GM21526 (cell line): ENCODE measurements around the gene MGAT4B.
"Not testable (repeated sequence)": the region's sequence is repeated elsewhere in the genome, so short reads cannot be mapped to it uniquely, and the experiment has no call there.

Experiments
- ATAC-seq: cut with Tn5 transposase; IDR thresholded peaks from one replicate; pipeline ENCODE4 v1.9.1; 2021; ENCODE audit warnings: moderate library complexity; ENCODE audit not compliant: unreplicated experiment, low FRiP score

Gene MGAT4B

DNA sequence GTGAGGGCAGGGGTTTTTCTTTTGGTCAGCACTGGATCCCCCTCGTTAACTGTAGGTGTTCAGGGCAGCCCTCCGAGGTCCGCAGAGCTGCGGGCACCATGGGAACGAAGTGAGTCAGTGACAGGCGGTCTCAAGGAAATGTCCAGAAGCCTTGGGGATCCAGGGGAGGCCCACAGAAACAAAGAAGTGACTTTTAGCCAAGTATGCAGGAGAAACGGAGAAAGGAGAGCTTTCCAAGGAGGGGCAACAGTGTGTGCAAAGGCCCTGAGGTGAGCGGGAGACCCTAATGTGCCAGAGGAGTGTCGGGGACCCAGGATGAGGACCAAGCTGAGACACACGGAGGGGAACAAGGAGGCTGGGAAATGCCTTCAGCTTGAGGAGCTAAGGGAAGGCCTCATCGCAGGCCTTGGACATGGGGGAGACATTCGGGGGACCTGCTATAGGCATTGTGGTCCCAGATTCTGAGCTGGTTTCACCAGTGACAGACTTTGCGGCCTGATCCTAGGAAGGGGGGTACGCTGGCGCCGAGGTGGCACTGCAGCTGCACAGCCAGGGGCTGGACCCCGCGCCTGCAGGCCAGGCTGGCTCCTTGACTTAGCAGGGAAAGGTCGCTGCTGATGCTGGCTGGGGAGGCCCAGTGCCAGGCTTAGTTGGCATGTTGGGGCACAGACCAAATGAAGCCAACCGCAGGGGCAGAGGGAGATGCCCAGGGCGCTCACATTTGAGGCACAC is 9.6 kb downstream of the MGAT4B start:
- no peak for ATAC-seq

DNA sequence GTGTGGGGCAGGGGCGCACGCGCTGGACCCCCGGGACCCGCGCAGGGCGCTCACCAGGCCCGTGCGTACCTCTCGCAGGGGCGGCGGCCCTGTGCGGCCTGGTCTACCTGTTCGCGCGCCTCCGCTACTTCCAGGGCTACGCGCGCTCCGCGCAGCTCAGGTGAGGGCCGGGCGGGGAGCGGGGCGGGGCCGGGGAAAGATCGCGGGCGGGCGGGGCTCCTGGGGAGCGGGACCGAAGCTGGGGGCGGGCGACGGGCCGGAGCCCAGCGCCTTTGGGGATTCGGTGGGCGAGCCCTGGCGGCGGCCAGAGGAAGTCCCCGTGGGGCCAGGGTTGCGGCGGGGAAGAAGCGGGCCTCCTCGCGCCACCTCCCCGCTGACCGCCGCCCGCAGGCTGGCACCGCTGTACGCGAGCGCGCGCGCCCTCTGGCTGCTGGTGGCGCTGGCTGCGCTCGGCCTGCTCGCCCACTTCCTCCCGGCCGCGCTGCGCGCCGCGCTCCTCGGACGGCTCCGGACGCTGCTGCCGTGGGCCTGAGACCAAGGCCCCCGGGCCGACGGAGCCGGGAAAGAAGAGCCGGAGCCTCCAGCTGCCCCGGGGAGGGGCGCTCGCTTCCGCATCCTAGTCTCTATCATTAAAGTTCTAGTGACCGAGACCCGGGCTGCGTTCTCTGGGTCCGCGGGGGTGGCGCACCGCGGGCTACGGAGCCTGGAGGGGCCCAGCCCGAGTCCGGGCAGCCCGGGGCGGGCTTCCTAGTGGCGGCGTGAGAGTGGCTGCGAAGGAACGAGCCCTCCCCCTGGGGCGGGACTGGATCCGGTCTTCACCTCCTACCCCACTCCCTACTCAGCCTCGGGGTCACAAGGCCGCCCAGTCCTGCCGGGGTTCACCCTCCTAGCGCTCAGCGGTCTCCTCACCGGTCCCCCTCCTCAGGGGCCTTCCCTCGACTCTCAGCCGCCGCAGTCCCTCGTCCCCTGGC is 10.5 kb downstream of the MGAT4B start:
- peak; percentile 64 for ATAC-seq

DNA sequence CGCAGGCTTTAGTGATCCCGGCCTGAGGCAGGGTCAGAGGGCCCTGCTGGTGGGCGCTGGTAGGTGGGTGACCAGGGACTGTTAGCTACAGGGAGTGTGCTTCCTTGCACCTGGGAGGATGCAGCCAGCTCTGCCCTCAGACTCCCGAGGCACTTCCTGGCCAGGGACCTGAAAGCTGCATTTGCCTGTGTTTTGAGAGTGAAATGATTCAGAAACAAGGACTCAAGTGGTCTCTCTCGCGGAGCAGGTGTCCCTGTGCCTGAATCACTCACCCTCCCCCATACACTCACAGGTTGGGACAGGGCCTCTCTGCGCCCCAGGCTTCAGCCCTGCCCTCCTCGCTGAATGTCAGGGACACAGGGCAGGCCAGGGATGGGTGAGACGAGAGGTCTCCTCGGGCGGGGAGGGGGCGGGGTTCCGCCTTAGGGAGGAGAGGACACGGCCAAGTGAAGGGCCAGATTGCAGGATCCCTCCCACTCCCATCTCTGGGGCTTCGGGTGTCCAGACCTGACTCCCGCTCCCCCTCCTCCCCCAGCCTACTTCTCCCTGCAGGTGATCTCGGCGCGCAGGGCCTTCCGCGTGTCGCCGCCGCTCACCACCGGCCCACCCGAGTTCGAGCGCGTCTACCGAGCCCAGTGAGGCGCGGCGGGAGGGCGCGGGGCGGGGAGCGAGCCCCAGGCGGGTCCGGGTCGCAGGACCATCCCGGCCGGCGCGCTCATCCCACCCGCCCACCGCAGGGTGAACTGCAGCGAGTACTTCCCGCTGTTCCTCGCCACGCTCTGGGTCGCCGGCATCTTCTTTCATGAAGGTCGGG is 11.4 kb downstream of the MGAT4B start:
- ATAC-seq: no peak

- ATAC-seq: no peak
Observed at GRCh38 chr5:179794575-179794974, 12.1 kb downstream of the MGAT4B start.

- ATAC-seq: no peak
Observed at GRCh38 chr5:179794171-179794570, 12.5 kb downstream of the MGAT4B start.

DNA sequence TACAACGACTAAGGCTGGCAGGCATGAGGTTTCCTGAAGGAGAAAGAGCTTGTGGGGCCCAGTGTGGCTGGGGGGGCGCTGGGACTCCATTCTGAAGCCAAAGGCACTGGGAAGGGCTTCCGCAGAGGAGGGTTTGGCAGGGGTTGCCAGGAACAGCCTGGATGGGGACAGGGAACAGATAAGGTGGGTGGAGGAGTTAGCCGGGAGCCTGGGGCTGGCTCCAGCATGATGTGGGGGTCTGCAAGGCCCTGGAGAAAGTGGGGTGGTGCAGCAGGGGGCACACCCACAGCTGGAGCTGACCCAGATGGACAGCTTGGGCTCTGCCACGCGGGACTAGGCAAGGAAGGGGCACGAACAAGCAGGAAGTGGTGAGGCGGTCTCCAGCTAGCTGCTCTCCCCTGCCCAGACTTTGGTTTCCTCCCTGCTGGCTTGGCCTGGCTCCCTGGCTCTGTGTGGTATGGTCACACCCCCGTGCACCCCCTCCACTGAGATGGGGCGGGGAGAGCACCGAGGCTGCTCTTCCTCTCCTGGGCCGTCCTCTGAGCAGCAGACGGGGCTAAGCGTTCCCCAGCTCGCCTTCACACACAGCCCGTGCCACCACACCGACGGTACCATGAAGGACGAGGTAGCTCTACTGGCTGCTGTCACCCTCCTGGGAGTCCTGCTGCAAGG is 13.1 kb downstream of the MGAT4B start, which contains the start of gene LTC4S:
Gene LTC4S, plus strand, starts transcription at position 519 of the 672 bp plus-strand sequence. Its CDS starts 95 bp downstream, at position 614.
- no peak for ATAC-seq

GRCh38 chr5:179792612-179793467 is 13.8 kb downstream of the MGAT4B start:
- no peak for ATAC-seq

GRCh38 chr5:179791881-179792611 is 14.6 kb downstream of the MGAT4B start:
- no peak for ATAC-seq

GRCh38 chr5:179789278-179789677 is 17.4 kb downstream of the MGAT4B start:
- not testable (repeated sequence) for ATAC-seq

DNA sequence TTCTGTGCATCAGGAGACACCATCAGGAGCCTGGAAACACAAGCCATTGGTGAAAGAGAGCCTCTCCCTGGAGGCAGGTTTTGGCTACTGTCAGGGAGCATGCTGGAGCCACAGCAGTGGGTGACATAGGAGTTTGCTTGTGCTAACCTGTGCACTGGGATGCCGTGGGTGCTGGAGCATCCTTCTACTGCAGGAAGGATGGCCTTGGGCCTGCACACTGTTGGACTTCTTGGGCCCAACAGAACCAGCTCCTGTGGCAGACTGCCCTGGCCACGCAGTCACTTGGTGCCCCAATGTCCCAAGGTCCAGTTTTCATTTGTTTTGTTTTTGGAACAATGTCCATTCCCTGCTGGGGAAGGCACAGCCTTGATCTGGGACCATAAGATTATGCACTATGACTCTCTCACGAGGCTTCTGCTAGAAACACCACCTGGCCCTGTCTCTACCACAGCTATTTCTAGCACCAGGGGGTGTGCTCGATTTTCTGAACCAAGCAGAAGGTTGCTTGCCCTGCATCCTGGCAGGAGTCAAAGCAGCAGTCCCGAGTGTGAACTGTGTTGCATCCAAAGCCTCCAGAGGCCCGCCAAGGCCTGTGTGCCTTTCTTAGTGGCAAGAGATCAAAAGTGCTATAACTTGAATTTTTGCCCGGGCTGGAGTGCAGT is 18.3 kb downstream of the MGAT4B start:
- no peak for ATAC-seq

GRCh38 chr5:179786861-179787260 is 19.8 kb downstream of the MGAT4B start:
- no peak for ATAC-seq

DNA sequence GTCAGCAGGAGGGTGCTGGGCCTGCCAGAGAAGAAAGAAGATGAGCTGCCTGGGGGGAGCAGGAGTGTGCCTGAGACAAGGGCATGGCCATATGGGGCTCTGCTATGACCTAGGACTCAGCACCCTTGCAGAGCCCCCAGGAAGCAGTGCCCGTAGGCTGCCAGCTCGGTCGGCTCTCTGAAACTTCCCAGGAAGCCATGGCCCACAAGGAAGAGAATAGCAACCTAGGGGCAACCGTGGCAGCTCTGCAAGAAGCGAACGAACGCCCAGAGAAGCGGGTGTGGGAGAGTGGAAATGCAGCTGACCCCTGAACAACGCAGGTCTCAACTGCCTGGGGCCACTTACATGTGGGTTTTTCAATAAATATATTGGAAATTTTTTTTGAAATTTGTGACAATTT is 23.5 kb downstream of the MGAT4B start:
- ATAC-seq: no peak

DNA sequence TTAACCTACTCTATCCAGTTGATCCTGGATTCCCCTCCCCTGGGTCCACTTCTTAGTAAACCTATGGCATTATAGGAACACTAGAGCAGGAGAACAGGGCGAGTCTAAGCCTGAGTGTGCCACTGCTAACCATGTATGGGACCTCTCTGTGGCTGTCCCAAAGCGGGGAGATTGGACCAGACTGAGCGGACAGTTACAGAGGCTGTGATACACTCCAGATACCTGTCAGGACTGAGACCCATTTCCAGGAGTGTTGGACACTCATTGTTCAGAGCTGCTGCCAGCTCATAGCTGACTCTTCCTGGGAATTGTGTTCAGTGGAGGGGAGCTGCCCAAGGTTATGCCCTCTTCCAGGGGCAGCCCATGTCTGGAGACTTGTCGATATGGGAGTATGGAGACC is 24.8 kb downstream of the MGAT4B start:
- no peak for ATAC-seq

- ATAC-seq: no peak
Observed at GRCh38 chr5:179780362-179780761, 26.3 kb downstream of the MGAT4B start.

GRCh38 chr5:179779826-179780225 is 26.8 kb downstream of the MGAT4B start:
- ATAC-seq: no peak

DNA sequence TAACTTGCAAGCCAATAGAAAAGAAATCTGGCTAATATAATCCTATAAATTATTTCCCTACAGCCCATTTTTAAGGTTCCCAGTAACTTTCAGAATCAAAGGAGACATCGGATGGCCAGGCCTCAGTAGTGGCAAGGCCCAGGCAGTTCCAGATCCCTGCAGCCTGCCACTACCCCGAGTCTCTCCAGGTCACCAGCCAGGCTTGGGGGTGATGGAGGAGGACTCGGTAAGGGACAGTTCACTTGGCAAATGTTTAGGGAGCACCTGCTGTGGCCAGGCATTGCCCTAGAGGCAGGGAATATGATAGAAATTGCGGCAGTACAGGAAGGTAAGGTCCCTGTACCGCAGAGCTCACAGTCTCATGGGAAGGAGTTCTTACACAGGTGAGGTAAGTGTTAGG is 28.1 kb downstream of the MGAT4B start:
- ATAC-seq: no peak

- ATAC-seq: no peak
Observed at GRCh38 chr5:179777909-179778308, 28.8 kb downstream of the MGAT4B start.

- no peak for ATAC-seq
Observed at GRCh38 chr5:179777456-179777855, 29.2 kb downstream of the MGAT4B start.
